Natural killer cell (primary cell): ENCODE measurements around the gene TMEM186. TPM values are rescaled to one million over a fixed set of nuclear protein-coding genes. Genes with fewer than 3 reads are reported as not detected.

Source experiments
- ATAC-seq, 3 donors: fragments of 150-1000 bp in 2 of 3; fragments of 200-7000 bp in 1 of 3; cut with Tn5 transposase; 1 replicate in 1 of 3; 2 replicates in 2 of 3; pipeline ENCODE4 v1.10.0; 2021; ENCODE audit warnings: mild to moderate bottlenecking in 2 of 3, moderate library complexity in 2 of 3
- DNase-seq, 2 donors: peaks; one replicate each; pipeline versions ENCODE4 v3.0.0 to v3.0.0-alpha.2; 2013 to 2021; ENCODE audit warnings: mixed read lengths in 1 of 2
- H3K27ac ChIP-seq: one replicate; pipeline ENCODE4 v1.5.1; 2013; ENCODE audit warnings: mild to moderate bottlenecking, low read length
- H3K27me3 ChIP-seq: one replicate; pipeline ENCODE4 v1.6.1; 2013; ENCODE audit warnings: low read length; ENCODE audit not compliant: control insufficient read depth, insufficient read depth
- H3K36me3 ChIP-seq: one replicate; pipeline ENCODE4 v1.6.1; 2013; ENCODE audit warnings: low read length; ENCODE audit not compliant: control insufficient read depth, insufficient read depth
- H3K4me1 ChIP-seq: one replicate; pipeline ENCODE4 v1.6.1; 2013; ENCODE audit warnings: low read length; ENCODE audit not compliant: control insufficient read depth, insufficient read depth
- H3K4me3 ChIP-seq: one replicate; pipeline ENCODE4 v1.5.1; 2013; ENCODE audit warnings: low read length
- H3K9me3 ChIP-seq: one replicate; pipeline ENCODE4 v1.6.1; 2013; ENCODE audit warnings: low read length; ENCODE audit not compliant: control insufficient read depth, insufficient read depth
- H3K27ac Mint-ChIP-seq, 2 donors: one replicate each; pipeline ENCODE4 v1.8.0; 2022; ENCODE audit warnings: mild to moderate bottlenecking in 2 of 2, mixed read lengths in 2 of 2, moderate library complexity in 1 of 2
- H3K27me3 Mint-ChIP-seq, 2 donors: one replicate each; pipeline ENCODE4 v1.8.0; 2022; ENCODE audit warnings: low read depth in 2 of 2, mixed read lengths in 2 of 2
- H3K36me3 Mint-ChIP-seq: one replicate; pipeline ENCODE4 v1.8.0; 2022; ENCODE audit warnings: mixed read lengths
- H3K4me1 Mint-ChIP-seq, 2 donors: one replicate each; pipeline ENCODE4 v1.8.0; 2022; ENCODE audit warnings: mixed read lengths in 2 of 2
- H3K4me3 Mint-ChIP-seq: one replicate; pipeline ENCODE4 v1.8.0; 2022; ENCODE audit warnings: mild to moderate bottlenecking, moderate library complexity, mixed read lengths
- H3K9me3 Mint-ChIP-seq, 2 donors: one replicate each; pipeline ENCODE4 v1.8.0; 2022; ENCODE audit warnings: mixed read lengths in 2 of 2
- WGBS: methylation state at CpG from one replicate; pipeline ENCODE4 v1.1.7; 2013; ENCODE audit warnings: missing lambda C conversion rate; ENCODE audit not compliant: insufficient coverage; 5-methylcytosine and 5-hydroxymethylcytosine counted together
- intact Hi-C: fragments of 100-400 bp; cut with micrococcal nuclease; formaldehyde crosslinking; loops from one replicate; pipeline ENCODE4 v1.14.2; 2022
- total RNA-seq, 4 donors: library from RNA; stranded (reverse); fragments of 120-200 nt in 1 of 4; gene quantifications; one replicate each; pipeline versions ENCODE4 v1.2.3 to v1.2.4, GENCODE V29; 2013 to 2022
- TF ChIP-seq, protein P1 (sequence below): fragments of 200-600 bp; IDR thresholded peaks from one replicate; pipeline ENCODE4 v1.8.0; 2022; ENCODE audit warnings: antibody characterized with exemption

Gene TMEM186
- total RNA-seq, 3 donors from 2014 or later (not counting 1 experiment from before 2014, with no cell fraction given) = 3.0 to 5.2 (median 4.1) TPM

DNA sequence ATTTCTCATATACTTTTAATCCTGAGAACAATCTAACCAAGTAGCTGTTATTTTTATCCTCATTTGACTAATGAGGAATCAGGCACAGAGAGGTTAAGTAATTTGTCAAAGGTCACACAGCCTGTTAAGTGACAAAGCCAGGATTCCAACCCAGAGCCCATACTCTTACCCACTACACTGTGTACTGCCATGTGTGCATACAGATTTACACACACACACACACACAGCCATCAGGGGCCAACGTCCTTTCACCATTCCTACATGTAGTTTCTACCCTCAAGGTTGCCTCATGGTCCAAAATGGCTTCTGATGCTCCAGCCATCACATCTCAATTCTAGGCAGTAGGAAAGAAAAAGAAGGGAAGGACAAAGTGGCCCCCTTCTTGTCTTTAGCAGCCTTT lies 22.1 kb downstream of the TMEM186 start:
- Mint-ChIP-seq H3K36me3 (no peaks in the 10 kb centered on the region), H3K27ac (no peak overlapping the region), H3K27me3 (no peaks in the 10 kb centered on the region), H3K4me1 (no peaks in the 10 kb centered on the region), H3K4me3 (no peak overlapping the region), H3K9me3 (no peaks in the 10 kb centered on the region)
- ATAC-seq (no peak), DNase-seq (no peak)
- Histone ChIP-seq H3K4me3 (no peak overlapping the region), H3K27me3 (no peaks in the 10 kb centered on the region), H3K36me3 (peaks cover 16% of the 10 kb centered on the region), H3K9me3 (no peaks in the 10 kb centered on the region), H3K4me1 (no peaks in the 10 kb centered on the region), H3K27ac (no peak overlapping the region)
- 73% methylated on average over 1 of the region's 1 CpG for WGBS
- intact Hi-C loops = no loop called here
- TF ChIP-seq, protein P1, sequence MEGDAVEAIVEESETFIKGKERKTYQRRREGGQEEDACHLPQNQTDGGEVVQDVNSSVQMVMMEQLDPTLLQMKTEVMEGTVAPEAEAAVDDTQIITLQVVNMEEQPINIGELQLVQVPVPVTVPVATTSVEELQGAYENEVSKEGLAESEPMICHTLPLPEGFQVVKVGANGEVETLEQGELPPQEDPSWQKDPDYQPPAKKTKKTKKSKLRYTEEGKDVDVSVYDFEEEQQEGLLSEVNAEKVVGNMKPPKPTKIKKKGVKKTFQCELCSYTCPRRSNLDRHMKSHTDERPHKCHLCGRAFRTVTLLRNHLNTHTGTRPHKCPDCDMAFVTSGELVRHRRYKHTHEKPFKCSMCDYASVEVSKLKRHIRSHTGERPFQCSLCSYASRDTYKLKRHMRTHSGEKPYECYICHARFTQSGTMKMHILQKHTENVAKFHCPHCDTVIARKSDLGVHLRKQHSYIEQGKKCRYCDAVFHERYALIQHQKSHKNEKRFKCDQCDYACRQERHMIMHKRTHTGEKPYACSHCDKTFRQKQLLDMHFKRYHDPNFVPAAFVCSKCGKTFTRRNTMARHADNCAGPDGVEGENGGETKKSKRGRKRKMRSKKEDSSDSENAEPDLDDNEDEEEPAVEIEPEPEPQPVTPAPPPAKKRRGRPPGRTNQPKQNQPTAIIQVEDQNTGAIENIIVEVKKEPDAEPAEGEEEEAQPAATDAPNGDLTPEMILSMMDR = no peak

DNA sequence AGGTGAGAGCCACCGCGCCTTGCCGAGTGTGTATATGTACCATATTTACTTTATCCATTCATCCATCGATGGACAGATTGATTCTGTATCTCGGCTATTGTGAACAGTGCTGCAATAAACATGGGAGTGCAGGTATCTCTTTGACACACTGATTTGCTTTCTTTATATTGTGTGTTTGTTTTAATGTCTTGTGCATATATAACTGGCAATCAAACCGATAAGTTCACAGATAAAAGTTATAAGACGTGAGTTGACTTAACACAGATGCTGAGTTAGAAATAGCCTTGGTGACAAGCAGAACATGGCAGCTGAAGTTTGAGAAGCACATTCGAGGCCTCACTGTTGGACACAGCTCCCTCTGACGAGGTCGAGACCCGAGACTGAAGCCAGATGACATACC lies 23.2 kb downstream of the TMEM186 start:
- H3K27me3 Mint-ChIP-seq = no peaks in the 10 kb centered on the region
- H3K4me3 ChIP-seq = no peak overlapping the region
- H3K27ac Mint-ChIP-seq = no peak overlapping the region
- no peak overlapping the region for H3K4me3 Mint-ChIP-seq
- no peaks in the 10 kb centered on the region for H3K27me3 ChIP-seq
- TF ChIP-seq, protein P1 = no peak
- no peaks in the 10 kb centered on the region for H3K9me3 Mint-ChIP-seq
- DNase-seq (no peak), ATAC-seq (no peak)
- no peaks in the 10 kb centered on the region for H3K36me3 Mint-ChIP-seq
- no peaks in the 10 kb centered on the region for H3K4me1 ChIP-seq
- intact Hi-C loops = no loop called here
- WGBS = 97% methylated on average over 11 of the region's 11 CpGs
- no peaks in the 10 kb centered on the region for H3K9me3 ChIP-seq
- H3K4me1 Mint-ChIP-seq = no peaks in the 10 kb centered on the region
- H3K27ac ChIP-seq = no peak overlapping the region
- H3K36me3 ChIP-seq = peaks cover 16% of the 10 kb centered on the region

DNA sequence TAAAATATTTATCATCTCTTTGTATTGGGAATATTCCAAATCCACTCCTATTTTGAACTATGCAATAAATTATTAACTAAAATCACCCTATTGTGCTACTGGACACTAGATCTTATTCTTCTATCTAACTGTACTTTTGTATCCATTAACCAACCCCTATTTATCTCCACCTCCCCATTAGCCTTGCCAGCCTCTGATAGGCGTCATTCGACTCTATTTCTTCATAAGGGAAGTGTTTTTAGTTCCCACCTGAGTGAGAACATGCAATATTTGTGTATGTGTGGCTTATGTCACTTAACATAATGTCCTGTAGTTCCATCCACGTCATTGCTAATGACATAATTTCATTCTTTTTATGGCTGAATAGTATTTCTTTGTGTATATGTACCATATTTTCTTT lies 23.9 kb downstream of the TMEM186 start:
- Mint-ChIP-seq H3K36me3 (no peaks in the 10 kb centered on the region), H3K27ac (no peak overlapping the region), H3K9me3 (no peaks in the 10 kb centered on the region), H3K27me3 (no peaks in the 10 kb centered on the region), H3K4me1 (no peaks in the 10 kb centered on the region), H3K4me3 (no peak overlapping the region)
- intact Hi-C loops = no loop called here
- Histone ChIP-seq H3K27ac (no peak overlapping the region), H3K9me3 (no peaks in the 10 kb centered on the region), H3K4me1 (no peaks in the 10 kb centered on the region), H3K36me3 (peaks cover 22% of the 10 kb centered on the region), H3K27me3 (no peaks in the 10 kb centered on the region), H3K4me3 (no peak overlapping the region)
- WGBS = 64% methylated on average over 2 of the region's 3 CpGs
- TF ChIP-seq, protein P1 = no peak
- DNase-seq (no peak), ATAC-seq (no peak)

DNA sequence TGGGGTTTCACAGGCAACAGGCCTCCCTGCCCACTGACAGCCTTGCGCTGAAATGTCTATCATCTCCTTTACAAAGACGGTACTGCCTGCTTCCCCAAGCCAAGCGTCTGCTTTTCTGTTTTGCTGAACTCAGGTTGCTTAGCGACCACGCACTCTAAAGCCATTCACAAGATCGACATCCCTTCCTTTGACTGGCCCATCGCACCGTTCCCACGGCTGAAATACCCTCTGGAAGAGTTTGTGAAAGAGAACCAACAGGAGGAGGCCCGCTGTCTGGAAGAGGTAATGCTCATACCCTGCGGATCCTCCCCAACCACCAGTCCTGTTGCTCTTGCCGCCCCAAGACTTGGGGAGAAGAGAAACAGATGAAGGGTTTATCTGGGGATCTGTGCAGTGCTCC lies 28.7 kb downstream of the TMEM186 start:
- Mint-ChIP-seq H3K4me1 (no peaks in the 10 kb centered on the region), H3K9me3 (no peaks in the 10 kb centered on the region), H3K36me3 (no peaks in the 10 kb centered on the region), H3K27ac (no peak overlapping the region), H3K27me3 (no peaks in the 10 kb centered on the region), H3K4me3 (no peak overlapping the region)
- Histone ChIP-seq H3K4me3 (no peak overlapping the region), H3K27me3 (no peaks in the 10 kb centered on the region), H3K4me1 (no peaks in the 10 kb centered on the region), H3K36me3 (peaks cover 12% of the 10 kb centered on the region), H3K27ac (no peak overlapping the region), H3K9me3 (no peaks in the 10 kb centered on the region)
- DNase-seq (no peak), ATAC-seq (no peak)
- intact Hi-C loops = no loop called here
- TF ChIP-seq, protein P1 = no peak
- WGBS = 94% methylated on average over 11 of the region's 12 CpGs
